PC-3 (cell line): ENCODE data around the gene GNPTG. TPM values are rescaled to one million over a fixed set of nuclear protein-coding genes. Genes with fewer than 3 reads are reported as not detected.

Experiments
- ATAC-seq: fragments of 200-7000 bp; cut with Tn5 transposase; 2 replicates; pipeline ENCODE4 v1.9.1; 2020; ENCODE audit warnings: mild to moderate bottlenecking, moderate library complexity
- BruUV-seq: library from RNA; stranded (reverse); fragments of 400-500 nt; replicated peaks from 2 replicates; lab custom pipeline; 2021; lab: Mats Ljungman, UMichigan
- CTCF ChIA-PET: fragments of 300-600 bp; sonication (Branson Sonifier 250); formaldehyde crosslinking; loops from one replicate; lab custom pipeline; 2022; ENCODE audit warnings: antibody characterized with exemption; lab: Charles Lee
- POLR2A ChIA-PET: fragments of 300-600 bp; sonication (Branson Sonifier 250); formaldehyde crosslinking; loops from one replicate; lab custom pipeline; 2022; ENCODE audit warnings: antibody characterized with exemption; ENCODE audit not compliant: unreplicated experiment; lab: Charles Lee
- DNase-seq: peaks from one replicate; pipeline ENCODE4 v3.0.0-alpha.2; 2015
- H2AFZ ChIP-seq: fragments of 300-600 bp; sonication (generic); 2 replicates; pipeline ENCODE4 v1.6.0; 2016; ENCODE audit warnings: antibody characterized with exemption, low read length
- H3F3A ChIP-seq: fragments of 300-600 bp; sonication (generic); one replicate; pipeline ENCODE4 v1.6.0; 2017; ENCODE audit warnings: antibody characterized with exemption, low read length, control low read depth, mild to moderate bottlenecking; ENCODE audit not compliant: unreplicated experiment
- H3K27ac ChIP-seq: fragments of 300-600 bp; sonication (generic); 2 replicates; pipeline ENCODE4 v1.5.1; 2016; ENCODE audit warnings: mild to moderate bottlenecking, low read length
- H3K27me3 ChIP-seq: fragments of 300-600 bp; sonication (generic); 2 replicates; pipeline ENCODE4 v1.6.1; 2016; ENCODE audit warnings: low read length, mixed read lengths
- H3K36me3 ChIP-seq: fragments of 300-600 bp; sonication (generic); 2 replicates; pipeline ENCODE4 v1.6.1; 2016; ENCODE audit warnings: low read depth, mixed run types, low read length, mixed read lengths
- H3K4me1 ChIP-seq: fragments of 300-600 bp; sonication (generic); 2 replicates; pipeline ENCODE4 v1.5.1; 2016; ENCODE audit warnings: low read length; ENCODE audit not compliant: insufficient read depth
- H3K4me2 ChIP-seq: fragments of 300-600 bp; sonication (generic); 2 replicates; pipeline ENCODE4 v1.6.0; 2016; ENCODE audit warnings: low read length
- H3K4me3 ChIP-seq: fragments of 300-600 bp; sonication (generic); 2 replicates; pipeline ENCODE4 v1.5.1; 2016; ENCODE audit warnings: mild to moderate bottlenecking, low read length, mixed read lengths
- H3K79me2 ChIP-seq: fragments of 300-600 bp; sonication (generic); 2 replicates; pipeline ENCODE4 v1.6.1; 2017; ENCODE audit warnings: low read length, mixed read lengths
- H3K9ac ChIP-seq: fragments of 300-600 bp; sonication (generic); 2 replicates; pipeline ENCODE4 v1.6.0; 2016; ENCODE audit warnings: mild to moderate bottlenecking, low read length
- H3K9me2 ChIP-seq: fragments of 300-600 bp; sonication (generic); replicated peaks from 2 replicates; pipeline ENCODE4 v1.6.1; 2016; ENCODE audit warnings: mixed run types, low read length, mixed read lengths
- H3K9me3 ChIP-seq: fragments of 300-600 bp; sonication (generic); 2 replicates; pipeline ENCODE4 v1.6.1; 2016; ENCODE audit warnings: low read length, mixed read lengths
- H4K20me1 ChIP-seq: fragments of 300-600 bp; sonication (generic); 2 replicates; pipeline ENCODE4 v1.6.1; 2016; ENCODE audit warnings: low read length, mixed read lengths
- EZH2 ChIP-seq: fragments of 300-600 bp; sonication (generic); IDR thresholded peaks from one replicate; pipeline ENCODE4 v1.6.1; 2017; ENCODE audit warnings: antibody characterized with exemption, mild to moderate bottlenecking, low read length; ENCODE audit not compliant: unreplicated experiment
- EZH2phosphoT487 ChIP-seq: fragments of 300-600 bp; sonication (generic); IDR thresholded peaks from 2 replicates; pipeline ENCODE4 v1.6.1; 2018; ENCODE audit warnings: mild to moderate bottlenecking, antibody characterized with exemption, low read length, borderline replicate concordance
- intact Hi-C: fragments of 100-400 bp; cut with micrococcal nuclease; formaldehyde crosslinking; loops from 2 replicates; pipeline ENCODE4 v1.9.0; 2023
- total RNA-seq: library from RNA; depleted of rRNA; stranded (reverse); fragments of >200 nt; gene quantifications from 2 replicates; pipeline ENCODE4 v1.2.3, GENCODE V29; 2014
- TF ChIP-seq, protein P1 (sequence below): fragments of 300-600 bp; sonication (generic); conservative IDR thresholded peaks from 2 replicates; pipeline ENCODE4 v1.5.1; 2017; ENCODE audit warnings: antibody characterized with exemption, low read depth, mild to moderate bottlenecking, low read length

Gene GNPTG
- total RNA-seq, 1 experiment from 2014 or later: 36.3 TPM

DNA sequence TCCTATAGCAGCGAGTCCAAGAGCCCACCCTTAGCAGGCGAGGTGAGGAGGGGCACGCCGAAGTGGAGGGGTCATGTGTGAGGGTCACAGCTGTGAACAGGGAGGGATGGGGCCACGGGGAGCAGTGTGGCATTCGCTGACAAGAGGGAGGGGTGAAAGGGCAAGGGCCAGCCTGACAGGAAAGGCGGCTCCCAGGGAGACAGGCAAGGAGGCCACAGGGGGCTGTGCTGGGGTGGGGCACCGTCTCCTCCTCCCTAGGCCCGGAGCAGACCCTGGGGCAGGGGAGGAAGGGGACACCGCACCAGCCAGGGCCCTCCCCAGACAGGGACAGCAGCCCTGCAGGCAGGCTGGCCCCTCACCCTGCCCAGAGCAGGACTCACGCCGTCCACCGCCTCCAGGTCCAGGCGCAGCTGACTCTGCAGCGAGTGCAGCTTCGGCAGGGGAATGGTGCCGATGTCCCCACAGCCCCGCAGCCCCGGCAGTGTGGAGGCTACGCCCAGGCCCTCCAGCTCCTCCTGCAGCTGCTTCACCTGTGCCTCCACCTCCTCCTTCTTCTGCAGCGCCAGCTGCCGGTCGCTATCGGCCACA is 15.1 kb downstream of the GNPTG start:
- no peak overlapping the region for H3K4me2 ChIP-seq
- no peak overlapping the region for H3K27ac ChIP-seq
- intact Hi-C loops: no loop called here
- peaks cover 15% of the 10 kb centered on the region for H3K36me3 ChIP-seq
- no peaks in the 10 kb centered on the region for H3K9me3 ChIP-seq
- DNase-seq (no peak), ATAC-seq (no peak)
- no peaks in the 10 kb centered on the region for H3F3A ChIP-seq
- no peaks in the 10 kb centered on the region for H4K20me1 ChIP-seq
- H3K79me2 ChIP-seq: peaks cover 19% of the 10 kb centered on the region
- POLR2A ChIA-PET: no interaction called here
- no peaks in the 10 kb centered on the region for H3K4me1 ChIP-seq
- H3K4me3 ChIP-seq: no peak overlapping the region
- no peaks in the 10 kb centered on the region for H3K9me2 ChIP-seq
- TF ChIP-seq EZH2 (no peak), EZH2phosphoT487 (no peak)
- TF ChIP-seq, protein P1, sequence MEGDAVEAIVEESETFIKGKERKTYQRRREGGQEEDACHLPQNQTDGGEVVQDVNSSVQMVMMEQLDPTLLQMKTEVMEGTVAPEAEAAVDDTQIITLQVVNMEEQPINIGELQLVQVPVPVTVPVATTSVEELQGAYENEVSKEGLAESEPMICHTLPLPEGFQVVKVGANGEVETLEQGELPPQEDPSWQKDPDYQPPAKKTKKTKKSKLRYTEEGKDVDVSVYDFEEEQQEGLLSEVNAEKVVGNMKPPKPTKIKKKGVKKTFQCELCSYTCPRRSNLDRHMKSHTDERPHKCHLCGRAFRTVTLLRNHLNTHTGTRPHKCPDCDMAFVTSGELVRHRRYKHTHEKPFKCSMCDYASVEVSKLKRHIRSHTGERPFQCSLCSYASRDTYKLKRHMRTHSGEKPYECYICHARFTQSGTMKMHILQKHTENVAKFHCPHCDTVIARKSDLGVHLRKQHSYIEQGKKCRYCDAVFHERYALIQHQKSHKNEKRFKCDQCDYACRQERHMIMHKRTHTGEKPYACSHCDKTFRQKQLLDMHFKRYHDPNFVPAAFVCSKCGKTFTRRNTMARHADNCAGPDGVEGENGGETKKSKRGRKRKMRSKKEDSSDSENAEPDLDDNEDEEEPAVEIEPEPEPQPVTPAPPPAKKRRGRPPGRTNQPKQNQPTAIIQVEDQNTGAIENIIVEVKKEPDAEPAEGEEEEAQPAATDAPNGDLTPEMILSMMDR: no peak
- no TSS peak for BruUV-seq
- CTCF ChIA-PET: no interaction called here
- H2AFZ ChIP-seq: no peak overlapping the region
- H3K27me3 ChIP-seq: no peaks in the 10 kb centered on the region
- no peak overlapping the region for H3K9ac ChIP-seq

DNA sequence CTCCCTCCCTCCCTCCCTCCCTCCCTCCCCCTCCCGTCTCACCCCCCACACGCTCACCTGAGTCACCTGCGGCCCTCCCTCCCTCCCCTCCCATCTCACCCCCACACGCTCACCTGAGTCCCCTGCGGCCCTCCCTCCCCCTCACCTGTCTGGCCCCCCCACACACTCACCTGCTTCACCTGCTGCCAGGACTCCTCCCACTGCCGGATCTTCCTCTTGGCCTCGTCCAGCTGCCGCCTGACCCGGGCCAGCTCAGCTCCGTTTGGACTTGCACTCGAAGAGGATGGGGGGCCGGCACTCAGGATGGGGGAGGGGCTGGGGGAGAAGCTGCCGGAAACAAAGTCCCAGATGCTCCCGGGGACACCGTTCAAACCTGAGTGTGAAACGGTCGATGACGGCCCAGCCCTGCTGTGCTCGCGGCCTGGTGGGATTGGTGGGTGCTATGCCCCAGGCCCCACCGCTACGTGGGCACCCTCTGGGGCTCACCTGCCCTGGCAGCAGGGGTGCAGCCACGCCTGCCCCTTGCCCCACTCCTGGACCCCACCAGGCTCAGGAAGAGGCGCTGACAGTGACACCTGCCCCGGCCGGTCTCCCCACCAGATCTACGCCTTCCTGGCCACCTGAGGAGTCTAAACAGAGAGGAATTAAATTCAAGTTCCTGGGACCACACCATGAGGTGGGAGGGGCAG is 15.9 kb downstream of the GNPTG start:
- intact Hi-C loops: no loop called here

More for the DNA sequence above, 15.9 kb downstream of the GNPTG start:
- peaks cover 11% of the 10 kb centered on the region for H3K79me2 ChIP-seq
- ChIA-PET CTCF (no interaction called here), POLR2A (no interaction called here)
- DNase-seq: no peak
- no peak overlapping the region for H3K9ac ChIP-seq
- H3K4me2 ChIP-seq: no peak overlapping the region
- H3K4me3 ChIP-seq: no peak overlapping the region
- H3K4me1 ChIP-seq: no peaks in the 10 kb centered on the region
- no peak overlapping the region for H3K27ac ChIP-seq
- TF ChIP-seq EZH2 (no peak), EZH2phosphoT487 (no peak)
- TF ChIP-seq, protein P1: no peak
- H3K9me3 ChIP-seq: no peaks in the 10 kb centered on the region
- H4K20me1 ChIP-seq: no peaks in the 10 kb centered on the region
- peaks cover 14% of the 10 kb centered on the region for H3K36me3 ChIP-seq
- no peaks in the 10 kb centered on the region for H3K9me2 ChIP-seq
- H2AFZ ChIP-seq: no peak overlapping the region
- ATAC-seq: no peak
- H3K27me3 ChIP-seq: no peaks in the 10 kb centered on the region
- BruUV-seq: no TSS peak
- no peaks in the 10 kb centered on the region for H3F3A ChIP-seq
